ENCODE data around the gene ZPBP2.

Gene ZPBP2

DNA sequence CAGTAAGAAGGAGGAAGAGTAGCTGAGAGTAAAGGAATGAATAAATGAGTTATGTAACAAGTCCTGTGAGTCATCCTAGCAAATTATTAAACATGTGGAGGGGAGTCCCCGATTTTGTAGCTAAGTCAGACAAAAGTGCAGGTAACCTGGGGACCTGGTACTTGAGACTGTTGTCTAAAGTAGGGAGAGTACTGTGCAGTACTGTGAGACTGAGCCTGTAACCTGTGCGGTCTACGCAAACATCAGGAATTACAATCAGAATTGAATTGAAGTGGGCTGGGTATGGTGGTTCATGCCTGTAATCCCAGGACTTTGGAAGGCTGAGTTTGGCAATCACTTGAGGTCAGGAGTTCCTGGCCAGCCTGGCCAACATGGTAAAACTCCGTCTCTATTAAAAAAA, 39.6 kb upstream of the ZPBP2 start:
- TF ChIP-seq, protein P1, sequence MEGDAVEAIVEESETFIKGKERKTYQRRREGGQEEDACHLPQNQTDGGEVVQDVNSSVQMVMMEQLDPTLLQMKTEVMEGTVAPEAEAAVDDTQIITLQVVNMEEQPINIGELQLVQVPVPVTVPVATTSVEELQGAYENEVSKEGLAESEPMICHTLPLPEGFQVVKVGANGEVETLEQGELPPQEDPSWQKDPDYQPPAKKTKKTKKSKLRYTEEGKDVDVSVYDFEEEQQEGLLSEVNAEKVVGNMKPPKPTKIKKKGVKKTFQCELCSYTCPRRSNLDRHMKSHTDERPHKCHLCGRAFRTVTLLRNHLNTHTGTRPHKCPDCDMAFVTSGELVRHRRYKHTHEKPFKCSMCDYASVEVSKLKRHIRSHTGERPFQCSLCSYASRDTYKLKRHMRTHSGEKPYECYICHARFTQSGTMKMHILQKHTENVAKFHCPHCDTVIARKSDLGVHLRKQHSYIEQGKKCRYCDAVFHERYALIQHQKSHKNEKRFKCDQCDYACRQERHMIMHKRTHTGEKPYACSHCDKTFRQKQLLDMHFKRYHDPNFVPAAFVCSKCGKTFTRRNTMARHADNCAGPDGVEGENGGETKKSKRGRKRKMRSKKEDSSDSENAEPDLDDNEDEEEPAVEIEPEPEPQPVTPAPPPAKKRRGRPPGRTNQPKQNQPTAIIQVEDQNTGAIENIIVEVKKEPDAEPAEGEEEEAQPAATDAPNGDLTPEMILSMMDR (IDR thresholded peaks at IDR 0.05): no peak

DNA sequence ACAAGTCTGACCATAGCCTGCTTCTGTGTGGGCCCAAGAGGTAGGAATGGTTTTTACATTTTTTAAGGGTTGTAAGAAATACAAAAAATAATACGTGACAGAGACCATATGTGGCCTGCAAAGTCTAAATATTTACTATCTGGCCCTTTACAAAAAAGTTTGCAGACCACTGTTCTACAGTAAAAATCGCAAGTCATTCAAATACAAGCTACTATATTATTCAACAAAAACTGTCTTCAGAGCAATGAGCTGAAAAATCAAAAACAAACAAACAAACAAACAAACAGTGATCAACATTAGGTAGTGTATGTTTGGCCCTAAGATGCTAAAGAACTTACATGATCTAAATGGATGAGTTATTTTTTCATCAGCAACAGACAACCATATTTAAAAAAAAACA, 36.4 kb upstream of the ZPBP2 start:
- TF ChIP-seq, protein P1 (IDR thresholded peaks at IDR 0.05): no peak

DNA sequence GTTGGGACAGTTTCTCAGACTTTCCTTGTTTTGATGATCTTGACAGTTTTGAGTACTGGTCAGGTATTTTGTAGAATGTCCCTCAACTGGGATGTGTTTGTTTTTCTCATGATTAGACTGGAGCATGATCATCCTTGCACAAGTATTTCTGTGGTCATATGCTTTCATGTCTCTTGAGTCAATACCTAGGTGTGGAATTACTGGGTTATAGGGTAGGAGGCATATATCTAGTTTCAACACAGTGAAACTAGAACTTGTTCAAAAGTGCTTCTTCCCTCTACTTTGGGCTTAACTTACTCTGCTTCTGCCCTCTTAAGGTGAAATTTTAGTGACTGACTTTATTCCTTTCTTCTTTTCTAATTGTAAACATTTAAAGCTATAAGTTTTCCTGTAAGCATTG, 34.0 kb upstream of the ZPBP2 start:
- TF ChIP-seq, protein P1 (IDR thresholded peaks at IDR 0.05): no peak

DNA sequence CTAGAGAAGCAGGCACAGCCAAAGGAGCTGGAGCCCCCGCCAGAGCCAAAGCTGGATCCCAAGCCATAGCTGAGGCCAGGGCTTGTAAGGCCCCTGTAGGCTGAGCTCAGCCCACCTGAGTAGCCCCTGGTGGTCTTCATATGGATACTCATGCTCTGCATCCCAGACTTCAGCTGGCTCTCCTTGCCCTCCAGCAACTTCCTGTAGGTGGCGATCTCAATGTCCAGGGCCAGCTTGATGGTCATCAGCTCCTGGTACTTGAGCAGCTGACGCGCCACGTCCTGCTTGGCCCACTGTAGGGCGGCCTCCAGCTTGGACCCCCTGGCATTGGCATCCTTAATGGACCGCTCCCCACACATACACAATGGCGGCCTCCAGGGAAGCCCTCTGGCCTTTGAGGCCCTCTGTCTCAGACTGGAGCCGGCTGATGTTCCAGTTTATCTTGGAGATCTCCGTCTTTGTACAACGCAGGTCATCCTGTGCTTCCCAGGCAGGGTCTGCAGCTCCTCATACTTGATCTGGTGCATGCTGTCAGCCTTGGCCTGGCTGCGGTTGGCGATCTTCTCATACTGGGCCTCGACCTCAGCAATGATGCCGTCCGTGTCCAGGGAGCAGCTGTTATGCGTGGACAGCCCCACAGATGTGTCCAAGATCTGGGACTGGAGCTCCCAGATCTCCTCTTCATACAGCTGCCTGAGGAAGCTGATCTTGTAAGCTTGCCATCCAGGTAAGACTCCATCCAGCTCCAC, 32.8 kb upstream of the ZPBP2 start:
- TF ChIP-seq, protein P1 (IDR thresholded peaks at IDR 0.05): no peak

DNA sequence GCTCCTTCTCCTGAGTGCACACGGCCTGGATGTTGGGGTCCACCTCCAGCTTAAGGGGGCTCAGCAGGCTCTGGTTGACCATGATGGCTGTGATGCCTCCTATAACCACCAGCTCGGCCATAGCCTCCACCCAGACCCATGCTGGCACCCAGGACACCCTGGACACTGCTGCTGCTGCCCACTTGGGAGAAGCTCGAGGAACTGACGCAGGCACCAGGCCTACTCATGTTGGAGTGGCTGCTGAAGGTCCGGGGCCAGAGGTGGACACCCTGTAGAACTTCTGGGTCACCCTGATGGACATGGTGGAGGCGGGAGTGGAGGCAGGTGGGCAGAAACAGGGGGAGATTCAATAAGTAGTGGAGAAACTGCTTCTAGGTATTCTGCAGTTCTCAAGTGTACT, 31.9 kb upstream of the ZPBP2 start:
- TF ChIP-seq, protein P1 (IDR thresholded peaks at IDR 0.05): no peak

DNA sequence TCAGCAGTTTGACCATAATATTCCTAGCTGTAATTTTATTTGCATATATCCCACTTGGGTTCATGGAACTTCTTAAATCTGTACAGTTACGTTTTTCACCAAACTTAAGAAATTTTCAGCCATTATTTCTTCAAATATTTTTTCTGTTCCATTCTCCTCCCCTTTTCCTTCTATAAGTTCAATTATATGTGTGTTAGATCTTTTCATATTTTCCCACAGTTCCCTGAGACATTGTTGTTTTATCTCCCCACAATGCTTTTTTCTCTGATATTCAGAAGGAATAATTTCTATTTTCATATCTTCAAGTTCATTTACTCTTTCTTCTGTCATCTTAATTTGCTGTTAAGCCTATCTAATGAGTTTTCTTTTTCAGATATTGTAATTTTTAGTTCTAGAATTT, 29.9 kb upstream of the ZPBP2 start:
- TF ChIP-seq, protein P1 (IDR thresholded peaks at IDR 0.05): no peak

DNA sequence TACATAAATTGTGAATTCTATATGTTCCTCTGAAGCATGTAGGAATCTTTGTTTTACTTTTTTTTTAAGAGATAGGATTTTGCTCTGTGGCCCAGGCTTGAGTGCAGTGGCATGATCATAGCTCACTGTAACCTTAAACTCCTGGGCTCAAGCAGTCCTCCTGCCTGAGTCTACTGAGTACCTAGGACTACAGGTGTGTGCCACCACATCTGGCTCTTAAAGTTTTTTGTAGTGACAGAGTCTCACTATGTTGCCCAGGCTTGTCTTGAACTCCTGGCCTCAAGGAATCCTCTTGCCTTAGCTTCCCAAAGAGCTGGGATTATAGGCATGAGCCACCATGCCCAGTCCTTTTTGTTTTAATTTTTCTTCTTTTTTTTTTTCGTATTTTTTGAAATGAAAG, 29.2 kb upstream of the ZPBP2 start:
- TF ChIP-seq, protein P1 (IDR thresholded peaks at IDR 0.05): no peak

All from LNCAP (cell line).